GM23338 (cell line): Measurements from ENCODE around the gene KLK6. TPM values are rescaled to one million over a fixed set of nuclear protein-coding genes. Genes with fewer than 3 reads are reported as not detected.

Experiments
- ATAC-seq: fragments of 200-7000 bp; cut with Tn5 transposase; 3 replicates; pipeline ENCODE4 v1.9.1; 2020
- DNase-seq: peaks from one replicate; pipeline ENCODE4 v3.0.0-alpha.2; 2015; ENCODE audit warnings: low spot score
- H2AFZ ChIP-seq: fragments of 200-600 bp; sonication (generic); 2 replicates; pipeline ENCODE4 v1.8.0; 2016; ENCODE audit warnings: antibody characterized with exemption, mild to moderate bottlenecking, moderate library complexity
- H3F3A ChIP-seq: fragments of 200-600 bp; sonication (generic); replicated peaks from 2 replicates; pipeline ENCODE4 v1.8.0; 2017; ENCODE audit warnings: antibody characterized with exemption, mixed run types, low read depth
- H3K27ac ChIP-seq: fragments of 200-600 bp; sonication (generic); 2 replicates; pipeline ENCODE4 v1.6.1; 2016; ENCODE audit warnings: low read depth
- H3K27me3 ChIP-seq: fragments of 200-600 bp; sonication (generic); 2 replicates; pipeline ENCODE4 v1.8.0; 2016; ENCODE audit warnings: mild to moderate bottlenecking, mixed run types, moderate library complexity; ENCODE audit not compliant: insufficient read depth
- H3K36me3 ChIP-seq: fragments of 200-600 bp; sonication (generic); 2 replicates; pipeline ENCODE4 v1.8.0; 2016; ENCODE audit warnings: mild to moderate bottlenecking; ENCODE audit not compliant: insufficient read depth
- H3K4me1 ChIP-seq: fragments of 200-600 bp; sonication (generic); 2 replicates; pipeline ENCODE4 v1.8.0; 2016; ENCODE audit warnings: mild to moderate bottlenecking, moderate library complexity; ENCODE audit not compliant: insufficient read depth
- H3K4me2 ChIP-seq: fragments of 200-600 bp; sonication (generic); 2 replicates; pipeline ENCODE4 v1.7.1; 2017; ENCODE audit warnings: mixed run types
- H3K4me3 ChIP-seq: fragments of 200-600 bp; sonication (generic); 2 replicates; pipeline ENCODE4 v1.6.1; 2016; ENCODE audit warnings: mixed run types
- H3K79me2 ChIP-seq: fragments of 200-600 bp; sonication (generic); replicated peaks from 2 replicates; pipeline ENCODE4 v1.8.0; 2017; ENCODE audit warnings: mild to moderate bottlenecking; ENCODE audit not compliant: insufficient read depth
- H3K9me2 ChIP-seq: fragments of 200-600 bp; sonication (generic); 2 replicates; pipeline ENCODE4 v1.8.0; 2017; ENCODE audit not compliant: insufficient read depth
- H4K20me1 ChIP-seq: fragments of 200-600 bp; sonication (generic); replicated peaks from 2 replicates; pipeline ENCODE4 v1.8.0; 2017; ENCODE audit warnings: mild to moderate bottlenecking; ENCODE audit not compliant: insufficient read depth
- H3K27ac Mint-ChIP-seq: 2 replicates; pipeline ENCODE4 v1.8.0; 2020; ENCODE audit warnings: inconsistent platforms, mild to moderate bottlenecking, moderate library complexity, mixed read lengths
- H3K27me3 Mint-ChIP-seq: 3 replicates; pipeline ENCODE4 v1.8.0; 2022; ENCODE audit warnings: low read depth, mild to moderate bottlenecking, moderate library complexity, mixed read lengths, inconsistent platforms; ENCODE audit not compliant: insufficient read depth, poor library complexity
- H3K36me3 Mint-ChIP-seq: 3 replicates; pipeline ENCODE4 v1.8.0; 2021; ENCODE audit warnings: low read depth, mild to moderate bottlenecking, inconsistent platforms, moderate library complexity, mixed read lengths
- H3K4me1 Mint-ChIP-seq: 3 replicates; pipeline ENCODE4 v1.8.0; 2020; ENCODE audit warnings: mild to moderate bottlenecking, inconsistent platforms, mixed read lengths
- H3K4me3 Mint-ChIP-seq: 3 replicates; pipeline ENCODE4 v1.8.0; 2021; ENCODE audit warnings: moderate library complexity, mild to moderate bottlenecking, inconsistent platforms, mixed read lengths
- H3K9me3 Mint-ChIP-seq: 3 replicates; pipeline ENCODE4 v1.8.0; 2020; ENCODE audit warnings: moderate library complexity, mild to moderate bottlenecking, inconsistent platforms, mixed read lengths
- CREB1 ChIP-seq: fragments of 250-450 bp; sonication (Bioruptor Pico); IDR thresholded peaks from 2 replicates; pipeline ENCODE4 v1.5.0; 2020; ENCODE audit warnings: low read depth, mild to moderate bottlenecking, moderate library complexity
- CTCF ChIP-seq, 2 experiments: fragments of 200-600 bp in 1 of 2; sonication (generic) in 1 of 2; conservative IDR thresholded peaks; 2 replicates each; pipeline versions ENCODE4 v1.5.1 to v1.6.1; 2016 to 2017; ENCODE audit warnings: antibody characterized with exemption in 2 of 2, low read depth in 2 of 2, mild to moderate bottlenecking in 2 of 2, moderate library complexity in 1 of 2
- ETS1 ChIP-seq: IDR thresholded peaks from 2 replicates; pipeline ENCODE4 v1.6.1; 2016; ENCODE audit warnings: antibody characterized with exemption
- EZH2 ChIP-seq: fragments of 200-600 bp; sonication (generic); IDR thresholded peaks from one replicate; pipeline ENCODE4 v1.8.0; 2017; ENCODE audit warnings: antibody characterized with exemption, mild to moderate bottlenecking, low read depth; ENCODE audit not compliant: unreplicated experiment
- EZH2phosphoT487 ChIP-seq: fragments of 200-600 bp; sonication (generic); IDR thresholded peaks from one replicate; pipeline ENCODE4 v1.8.1; 2018; ENCODE audit warnings: antibody characterized with exemption; ENCODE audit not compliant: unreplicated experiment
- JUNB ChIP-seq: IDR thresholded peaks from one replicate; pipeline ENCODE4 v1.6.1; 2016; ENCODE audit warnings: antibody characterized with exemption; ENCODE audit not compliant: unreplicated experiment
- NANOG ChIP-seq: IDR thresholded peaks from 2 replicates; pipeline ENCODE4 v1.6.1; 2016; ENCODE audit warnings: antibody characterized with exemption, borderline replicate concordance
- POLR2AphosphoS5 ChIP-seq: IDR thresholded peaks from 2 replicates; pipeline ENCODE4 v1.6.1; 2016; ENCODE audit warnings: antibody characterized with exemption, low read depth
- REST ChIP-seq: IDR thresholded peaks from one replicate; pipeline ENCODE4 v1.6.1; 2018; ENCODE audit warnings: antibody characterized with exemption; ENCODE audit not compliant: unreplicated experiment
- STAT1 ChIP-seq: IDR thresholded peaks from one replicate; pipeline ENCODE4 v1.6.1; 2016; ENCODE audit warnings: antibody characterized with exemption; ENCODE audit not compliant: unreplicated experiment
- ZNF331 ChIP-seq: fragments of 250-450 bp; sonication (Bioruptor Pico); IDR thresholded peaks from 2 replicates; pipeline ENCODE4 v1.5.0; 2020; ENCODE audit warnings: low read depth, mild to moderate bottlenecking, moderate library complexity
- ZNF462 ChIP-seq: fragments of 250-450 bp; sonication (Bioruptor Pico); IDR thresholded peaks from 2 replicates; pipeline ENCODE4 v1.5.0; 2020; ENCODE audit warnings: mild to moderate bottlenecking, moderate library complexity
- polyA plus RNA-seq: library from polyadenylated mRNA; unstranded; fragments of >200 nt; fragmentation: Nextera tagmentation; extraction: Ambion mirVana; gene quantifications from 2 replicates; pipeline ENCODE4 v1.2.1, GENCODE V29; 2016
- total RNA-seq: library from RNA; depleted of rRNA; stranded (reverse); fragments of >200 nt; shearing (Covaris generic); gene quantifications from 2 replicates; pipeline ENCODE4 v1.2.3, GENCODE V29; 2014

Gene KLK6
- total and polyA plus RNA-seq, 2 experiments from 2014 or later = 0.47 to 0.56 TPM

- Histone ChIP-seq H3K4me3 (no peak overlapping the region), H3K4me1 (no peaks in the 10 kb centered on the region), H2AFZ (no peak overlapping the region), H3K27ac (no peak overlapping the region), H4K20me1 (no peaks in the 10 kb centered on the region), H3K79me2 (no peaks in the 10 kb centered on the region), H3K9me2 (peaks cover 6% of the 10 kb centered on the region; the same call in 1 of the 2 replicates), H3K27me3 (no peaks in the 10 kb centered on the region), H3K4me2 (no peak overlapping the region), H3K36me3 (no peaks in the 10 kb centered on the region), H3F3A (no peaks in the 10 kb centered on the region)
- Mint-ChIP-seq H3K4me3 (no peak overlapping the region), H3K9me3 (peaks cover 43% of the 10 kb centered on the region), H3K27ac (no peak overlapping the region), H3K36me3 (peaks cover 7% of the 10 kb centered on the region; the same call in 2 of the 3 replicates), H3K27me3 (peaks cover 8% of the 10 kb centered on the region), H3K4me1 (peaks cover 5% of the 10 kb centered on the region)
- DNase-seq = no peak
- no peak for ATAC-seq
- TF ChIP-seq POLR2AphosphoS5 (no peak), REST (no peak), ETS1 (no peak), STAT1 (no peak), NANOG (no peak), CTCF (conservative IDR thresholded peaks at IDR 0.05; ENCODE audit: low read depth in 2 of 2) (no peak), JUNB (no peak), ZNF331 (CRISPR knock-in tag) (no peak), CREB1 (CRISPR knock-in tag) (no peak), ZNF462 (CRISPR knock-in tag) (no peak), EZH2phosphoT487 (no peak), EZH2 (no peak)
Measured at GRCh38 chr19:50963381-50963780, 6.0 kb downstream of the KLK6 start.
